IMR-90 (cell line): ENCODE data around the gene RPA3. TPM values are rescaled to one million over a fixed set of nuclear protein-coding genes. Genes with fewer than 3 reads are reported as not detected.
"Not testable (repeated sequence)": the region's sequence is repeated elsewhere in the genome, so short reads cannot be mapped to it uniquely, and the experiment has no call there.

Experiments
- ATAC-seq: fragments of 200-7000 bp; cut with Tn5 transposase; 2 replicates; pipeline ENCODE4 v1.9.1; 2020; ENCODE audit warnings: low read depth, mild to moderate bottlenecking, moderate library complexity
- BruUV-seq: library from RNA; stranded (reverse); fragments of 400-500 nt; replicated peaks from 2 replicates; lab custom pipeline; 2021; lab: Mats Ljungman, UMichigan
- CTCF ChIA-PET: fragments of 300-600 bp; formaldehyde crosslinking; extraction: SDS; loops from one replicate; lab custom pipeline; 2021; ENCODE audit warnings: antibody characterized with exemption; lab: Yijun Ruan, JAX
- POLR2A ChIA-PET: fragments of 300-600 bp; sonication (Branson Sonifier 250); formaldehyde crosslinking; loops from one replicate; lab custom pipeline; 2022; ENCODE audit warnings: antibody characterized with exemption; ENCODE audit not compliant: unreplicated experiment; lab: Charles Lee
- DNase-seq: peaks from one replicate; pipeline ENCODE4 v3.0.0; 2013
- H2AFZ ChIP-seq: replicated peaks from 2 replicates; pipeline ENCODE3; 2013; ENCODE audit warnings: low read length, mild to moderate bottlenecking; ENCODE audit not compliant: poor library complexity
- H2AK5ac ChIP-seq: 2 replicates; pipeline ENCODE4 v1.6.1; 2013; ENCODE audit warnings: low read depth, low read length, inconsistent platforms
- H2AK9ac ChIP-seq: replicated peaks from 2 replicates; pipeline ENCODE3; 2013; ENCODE audit warnings: mild to moderate bottlenecking, low read depth, low read length, moderate library complexity; ENCODE audit not compliant: poor library complexity
- H2BK120ac ChIP-seq: 2 replicates; pipeline ENCODE4 v1.6.1; 2013; ENCODE audit warnings: low read depth, low read length, inconsistent platforms
- H2BK15ac ChIP-seq: 3 replicates; pipeline ENCODE4 v1.6.1; 2013; ENCODE audit warnings: low read depth, low read length, inconsistent platforms
- H2BK20ac ChIP-seq: 2 replicates; pipeline ENCODE4 v1.6.1; 2013; ENCODE audit warnings: low read depth, mild to moderate bottlenecking, inconsistent platforms, low read length, moderate library complexity
- H2BK5ac ChIP-seq: 2 replicates; pipeline ENCODE4 v1.6.1; 2013; ENCODE audit warnings: mild to moderate bottlenecking, low read depth, low read length, inconsistent platforms; ENCODE audit not compliant: poor library complexity, severe bottlenecking
- H3K14ac ChIP-seq: replicated peaks from 2 replicates; pipeline ENCODE4 v1.6.1; 2013; ENCODE audit warnings: low read depth, low read length, inconsistent platforms
- H3K18ac ChIP-seq: 2 replicates; pipeline ENCODE4 v1.6.1; 2013; ENCODE audit warnings: low read depth, low read length, control low read depth
- H3K23ac ChIP-seq: 2 replicates; pipeline ENCODE4 v1.6.1; 2013; ENCODE audit warnings: low read depth, low read length, inconsistent platforms
- H3K27ac ChIP-seq: 2 replicates; pipeline ENCODE4 v1.5.1; 2013; ENCODE audit warnings: mild to moderate bottlenecking, control low read depth, low read length; ENCODE audit not compliant: insufficient read depth
- H3K27me3 ChIP-seq: 2 replicates; pipeline ENCODE4 v1.6.1; 2013; ENCODE audit warnings: low read length; ENCODE audit not compliant: control insufficient read depth, insufficient read depth
- H3K36me3 ChIP-seq: 2 replicates; pipeline ENCODE4 v1.6.1; 2013; ENCODE audit warnings: low read length, mixed read lengths; ENCODE audit not compliant: control insufficient read depth, insufficient read depth
- H3K4ac ChIP-seq: 2 replicates; pipeline ENCODE4 v1.6.1; 2013; ENCODE audit warnings: low read depth, low read length, inconsistent platforms
- H3K4me1 ChIP-seq: 2 replicates; pipeline ENCODE4 v1.6.1; 2013; ENCODE audit warnings: low read length, mixed read lengths; ENCODE audit not compliant: control insufficient read depth, insufficient read depth
- H3K4me2 ChIP-seq: 2 replicates; pipeline ENCODE4 v1.6.1; 2013; ENCODE audit warnings: low read depth, mild to moderate bottlenecking, control low read depth, low read length, moderate library complexity
- H3K4me3 ChIP-seq: 2 replicates; pipeline ENCODE4 v1.5.1; 2013; ENCODE audit warnings: low read depth, mild to moderate bottlenecking, control low read depth, low read length, moderate library complexity; ENCODE audit not compliant: insufficient read depth
- H3K56ac ChIP-seq: 2 replicates; pipeline ENCODE4 v1.6.1; 2013; ENCODE audit warnings: low read length, inconsistent platforms; ENCODE audit not compliant: insufficient read depth; ENCODE audit errors: extremely low read depth
- H3K79me1 ChIP-seq, 2 experiments: 2 replicates each; pipeline ENCODE4 v1.6.1; 2013; ENCODE audit warnings: low read length in 2 of 2, inconsistent platforms in 1 of 2, low read depth in 1 of 2
- H3K9ac ChIP-seq: 2 replicates; pipeline ENCODE4 v1.6.1; 2013; ENCODE audit warnings: low read depth, low read length, control low read depth
- H3K9me1 ChIP-seq: 2 replicates; pipeline ENCODE4 v1.6.1; 2013; ENCODE audit warnings: low read length, inconsistent platforms; ENCODE audit not compliant: insufficient read depth
- H3K9me3 ChIP-seq: 2 replicates; pipeline ENCODE4 v1.6.1; 2013; ENCODE audit warnings: low read length; ENCODE audit not compliant: control insufficient read depth, insufficient read depth
- H4K20me1 ChIP-seq: 2 replicates; pipeline ENCODE4 v1.6.1; 2013; ENCODE audit warnings: low read length, inconsistent platforms; ENCODE audit not compliant: insufficient read depth
- H4K5ac ChIP-seq: 2 replicates; pipeline ENCODE4 v1.6.1; 2013; ENCODE audit warnings: mild to moderate bottlenecking, low read depth, low read length, control low read depth
- H4K8ac ChIP-seq, 2 experiments: 2 replicates each; pipeline ENCODE4 v1.6.1; 2013; ENCODE audit warnings: low read depth in 2 of 2, low read length in 2 of 2, control low read depth in 1 of 2, inconsistent platforms in 1 of 2
- H4K91ac ChIP-seq: 2 replicates; pipeline ENCODE4 v1.6.1; 2013; ENCODE audit warnings: low read depth, low read length, inconsistent platforms; ENCODE audit not compliant: insufficient read depth
- CTCF ChIP-seq: conservative IDR thresholded peaks from 2 replicates; pipeline ENCODE4 v1.5.1; 2012; ENCODE audit warnings: mild to moderate bottlenecking, low read depth, low read length, improper control_type of control experiment
- MAFK ChIP-seq: IDR thresholded peaks from 2 replicates; pipeline ENCODE4 v1.6.1; 2012; ENCODE audit warnings: low read depth, low read length, improper control_type of control experiment
- MXI1 ChIP-seq: IDR thresholded peaks from 2 replicates; pipeline ENCODE4 v1.6.1; 2012; ENCODE audit warnings: low read depth, mild to moderate bottlenecking, low read length, moderate library complexity, borderline replicate concordance
- RAD21 ChIP-seq: IDR thresholded peaks from 2 replicates; pipeline ENCODE4 v1.6.1; 2012; ENCODE audit warnings: low read length, improper control_type of control experiment
- SMC3 ChIP-seq: fragments of 150-350 bp; IDR thresholded peaks from 2 replicates; pipeline ENCODE4 v1.6.1; 2016; ENCODE audit warnings: low read depth, mild to moderate bottlenecking, antibody characterized with exemption, low read length, moderate library complexity
- WGBS, 2 experiments: methylation state at CpG; one replicate each; pipeline versions ENCODE4 v1.1.5 to v1.1.7; 2013; ENCODE audit warnings: missing lambda C conversion rate in 2 of 2; ENCODE audit not compliant: insufficient read length in 1 of 2; ENCODE audit errors: extremely low coverage in 2 of 2; 5-methylcytosine and 5-hydroxymethylcytosine counted together
- dilution Hi-C: fragments of 300-500 bp; cut with HindIII; formaldehyde crosslinking; loops from one replicate; pipeline ENCODE4 v1.14.3; 2018; ENCODE audit warnings: low sequenced_read_pairs; ENCODE audit not compliant: unreplicated experiment
- in situ Hi-C: fragments of 300-500 bp; cut with MboI; formaldehyde crosslinking; loops from 3 replicates; pipeline ENCODE4 v1.14.3; 2019; ENCODE audit warnings: low sequenced_read_pairs, inconsistent platforms, mixed read lengths
- intact Hi-C: fragments of 100-400 bp; cut with micrococcal nuclease; formaldehyde crosslinking; loops from 2 replicates; pipeline ENCODE4 v1.10.0; 2022
- polyA plus RNA-seq, 3 experiments: library from polyadenylated mRNA; depleted of rRNA; stranded (reverse); fragments of >200 nt; gene quantifications; 2 replicates each; pipeline ENCODE4 v1.2.3, GENCODE V29; 2012; ENCODE audit warnings: low replicate concordance in 1 of 3
- total RNA-seq: library from RNA; depleted of rRNA; stranded (reverse); fragments of >200 nt; gene quantifications from 2 replicates; pipeline ENCODE4 v1.2.3, GENCODE V29; 2012

RPA3 gene
- total and polyA plus RNA-seq, 2 of the 4 experiments (the other 2 are of a cell fraction) = 12.7 to 21.1 TPM

GRCh38 chr7:7662527-7662926, 55.9 kb downstream of the RPA3 start:
- no CpG with 5 or more reads among the region's 6 CpGs for WGBS, 2 experiments

GRCh38 chr7:7656459-7656858, 61.9 kb downstream of the RPA3 start:
- ATAC-seq, H3K27ac ChIP-seq, CTCF ChIA-PET, dilution Hi-C loops, intact Hi-C loops, H3K14ac ChIP-seq, H4K8ac ChIP-seq, H3K4me3 ChIP-seq, H2AK9ac ChIP-seq, H3K4me1 ChIP-seq, H3K9ac ChIP-seq, H3K4ac ChIP-seq, H3K56ac ChIP-seq, H3K4me2 ChIP-seq, H3K36me3 ChIP-seq, DNase-seq, H2AK5ac ChIP-seq, H3K9me1 ChIP-seq, H2AFZ ChIP-seq, H2BK15ac ChIP-seq, H4K91ac ChIP-seq, H2BK120ac ChIP-seq, H2BK20ac ChIP-seq, H3K9me3 ChIP-seq, H3K79me1 ChIP-seq, H3K27me3 ChIP-seq, H4K20me1 ChIP-seq, BruUV-seq, H2BK5ac ChIP-seq, H3K18ac ChIP-seq, H3K23ac ChIP-seq, H4K5ac ChIP-seq, POLR2A ChIA-PET: not testable (repeated sequence)
- in situ Hi-C loops = loop anchor here (25.0 kb wide), 1 partner anchor 556 kb away; no protein-coding TSS in a partner anchor
- no CpG with 5 or more reads among the region's 3 CpGs for WGBS, 2 experiments

More at GRCh38 chr7:7662527-7662926, 55.9 kb downstream of the RPA3 start:
- Histone ChIP-seq H3K4me1 (no peaks in the 10 kb centered on the region), H2AFZ (no peak overlapping the region), H2BK5ac (no peak overlapping the region), H3K79me1 (peaks cover 0 to 5% of the 10 kb centered on the region in 2 experiments; a peak in 1 of 4 replicates), H3K56ac (no peak overlapping the region), H2BK20ac (no peak overlapping the region), H2BK120ac (no peak overlapping the region), H4K20me1 (no peaks in the 10 kb centered on the region), H2AK5ac (no peak overlapping the region), H3K23ac (no peak overlapping the region), H3K9me1 (no peaks in the 10 kb centered on the region), H3K4me2 (no peak overlapping the region), H2BK15ac (no peak overlapping the region), H3K27ac (no peak overlapping the region), H3K9ac (no peak overlapping the region), H4K91ac (no peak overlapping the region), H4K5ac (no peak overlapping the region), H3K4ac (no peak overlapping the region), H3K9me3 (no peaks in the 10 kb centered on the region), H3K14ac (no peak overlapping the region), H2AK9ac (no peak overlapping the region), H3K18ac (no peak overlapping the region), H3K27me3 (no peaks in the 10 kb centered on the region), H3K4me3 (no peak overlapping the region), H3K36me3 (no peaks in the 10 kb centered on the region), H4K8ac (no peak overlapping the region)
- BruUV-seq = no TSS peak
- in situ Hi-C loops (loop anchor here (25.0 kb wide), 1 partner anchor 550 kb away; no protein-coding TSS in a partner anchor), dilution Hi-C loops (no loop called here), intact Hi-C loops (loop anchor here (1.0 to 5.0 kb wide), 4 partner anchors 100 to 634 kb away; no protein-coding TSS in a partner anchor)
- POLR2A ChIA-PET = interaction anchor here (0.6 kb wide), 1 partner anchor 1219 kb away, joined by 10 read pairs; no protein-coding TSS in a partner anchor
- peak; percentile 51 for ATAC-seq
- CTCF ChIA-PET = no interaction called here
- DNase-seq = peak; percentile 34
- TF ChIP-seq SMC3 = peak; percentile 51
- peak; percentile 55 for TF ChIP-seq CTCF
- no peak for TF ChIP-seq MXI1
- peak; percentile 61 for TF ChIP-seq RAD21
- no peak for TF ChIP-seq MAFK
